Neuronal stem cell (in vitro differentiated cells): ENCODE data around the gene PITPNM3.

ENCODE experiments used
- DNase-seq: peaks from one replicate; pipeline ENCODE4 v3.0.0-alpha.2; 2013; ENCODE audit warnings: low spot score
- H2AFZ ChIP-seq: one replicate; pipeline ENCODE4 v1.6.1; 2013; ENCODE audit warnings: mild to moderate bottlenecking, low read length, inconsistent platforms
- H2AK5ac ChIP-seq: 2 replicates; pipeline ENCODE4 v1.6.1; 2013; ENCODE audit warnings: low read depth, mild to moderate bottlenecking, inconsistent platforms, low read length, moderate library complexity, mixed read lengths
- H2BK120ac ChIP-seq: 2 replicates; pipeline ENCODE4 v1.6.1; 2013; ENCODE audit warnings: low read depth, mild to moderate bottlenecking, inconsistent platforms, low read length, moderate library complexity, mixed read lengths
- H2BK12ac ChIP-seq: one replicate; pipeline ENCODE4 v1.6.1; 2013; ENCODE audit warnings: low read length, inconsistent platforms
- H2BK15ac ChIP-seq: 2 replicates; pipeline ENCODE4 v1.6.1; 2013; ENCODE audit warnings: mild to moderate bottlenecking, low read length, inconsistent platforms, mixed read lengths
- H2BK5ac ChIP-seq: one replicate; pipeline ENCODE4 v1.6.1; 2013; ENCODE audit warnings: inconsistent platforms, mild to moderate bottlenecking, low read length, moderate library complexity
- H3K14ac ChIP-seq: one replicate; pipeline ENCODE4 v1.6.1; 2013; ENCODE audit warnings: low read length, inconsistent platforms
- H3K18ac ChIP-seq: 2 replicates; pipeline ENCODE4 v1.6.1; 2013; ENCODE audit warnings: low read length, inconsistent platforms
- H3K23ac ChIP-seq: 2 replicates; pipeline ENCODE4 v1.6.1; 2013; ENCODE audit warnings: low read depth, mild to moderate bottlenecking, mixed read lengths, low read length, inconsistent platforms; ENCODE audit not compliant: poor library complexity
- H3K27ac ChIP-seq: replicated peaks from 3 replicates; pipeline ENCODE4 v1.5.1; 2013; ENCODE audit warnings: low read length, inconsistent platforms
- H3K27me3 ChIP-seq, 3 experiments: 2 replicates each; pipeline ENCODE4 v1.6.1; 2013; ENCODE audit warnings: low read length in 3 of 3, mild to moderate bottlenecking in 2 of 3, inconsistent platforms in 1 of 3, low read depth in 1 of 3, mixed read lengths in 1 of 3, moderate library complexity in 1 of 3; ENCODE audit not compliant: control insufficient read depth in 3 of 3, insufficient read depth in 3 of 3
- H3K36me3 ChIP-seq, 2 donors: replicated peaks in 1 of 2; 2 replicates each; pipeline ENCODE4 v1.6.1; 2013; ENCODE audit warnings: low read length in 2 of 2; ENCODE audit not compliant: control insufficient read depth in 2 of 2, insufficient read depth in 2 of 2
- H3K4ac ChIP-seq: 2 replicates; pipeline ENCODE4 v1.6.1; 2013; ENCODE audit warnings: inconsistent platforms, mild to moderate bottlenecking, low read length, moderate library complexity
- H3K4me1 ChIP-seq, 2 donors: 1 replicate in 1 of 2; 2 replicates in 1 of 2; pipeline ENCODE4 v1.6.1; 2013; ENCODE audit warnings: low read length in 2 of 2, low read depth in 1 of 2; ENCODE audit not compliant: control insufficient read depth in 2 of 2, insufficient read depth in 1 of 2
- H3K4me2 ChIP-seq: one replicate; pipeline ENCODE4 v1.6.1; 2013; ENCODE audit warnings: mild to moderate bottlenecking, low read length, inconsistent platforms; ENCODE audit not compliant: insufficient read depth, poor library complexity, severe bottlenecking
- H3K4me3 ChIP-seq, 2 donors: 2 replicates each; pipeline ENCODE4 v1.5.1; 2013; ENCODE audit warnings: low read length in 2 of 2, mild to moderate bottlenecking in 2 of 2, inconsistent platforms in 1 of 2, moderate library complexity in 1 of 2
- H3K79me1 ChIP-seq: one replicate; pipeline ENCODE4 v1.6.1; 2013; ENCODE audit warnings: low read depth, mild to moderate bottlenecking, inconsistent platforms, low read length, moderate library complexity
- H3K9ac ChIP-seq: one replicate; pipeline ENCODE4 v1.6.1; 2013; ENCODE audit warnings: mild to moderate bottlenecking, low read depth, low read length, inconsistent platforms; ENCODE audit not compliant: poor library complexity
- H3K9me3 ChIP-seq, 2 donors: replicated peaks in 1 of 2; 2 replicates each; pipeline versions ENCODE3 to v1.6.1; 2013; ENCODE audit warnings: low read length in 2 of 2, mild to moderate bottlenecking in 2 of 2, inconsistent platforms in 1 of 2, low read depth in 1 of 2, mixed read lengths in 1 of 2, moderate library complexity in 1 of 2; ENCODE audit not compliant: control insufficient read depth in 2 of 2, insufficient read depth in 1 of 2
- H4K8ac ChIP-seq: one replicate; pipeline ENCODE4 v1.6.1; 2013; ENCODE audit warnings: low read depth, mild to moderate bottlenecking, inconsistent platforms, low read length, moderate library complexity
- H4K91ac ChIP-seq: one replicate; pipeline ENCODE4 v1.6.1; 2013; ENCODE audit warnings: low read length, low read depth, mild to moderate bottlenecking, inconsistent platforms; ENCODE audit not compliant: poor library complexity
- WGBS, 2 donors: extraction: QIAGEN DNeasy Blood & Tissue Kit; methylation state at CpG; one replicate each; pipeline ENCODE4 v1.1.7; 2013; ENCODE audit warnings: missing lambda C conversion rate in 2 of 2, mixed read lengths in 1 of 2; ENCODE audit not compliant: insufficient read length in 2 of 2, insufficient replicate concordance in 1 of 2; ENCODE audit errors: extremely low coverage in 2 of 2; 5-methylcytosine and 5-hydroxymethylcytosine counted together

Gene PITPNM3

DNA sequence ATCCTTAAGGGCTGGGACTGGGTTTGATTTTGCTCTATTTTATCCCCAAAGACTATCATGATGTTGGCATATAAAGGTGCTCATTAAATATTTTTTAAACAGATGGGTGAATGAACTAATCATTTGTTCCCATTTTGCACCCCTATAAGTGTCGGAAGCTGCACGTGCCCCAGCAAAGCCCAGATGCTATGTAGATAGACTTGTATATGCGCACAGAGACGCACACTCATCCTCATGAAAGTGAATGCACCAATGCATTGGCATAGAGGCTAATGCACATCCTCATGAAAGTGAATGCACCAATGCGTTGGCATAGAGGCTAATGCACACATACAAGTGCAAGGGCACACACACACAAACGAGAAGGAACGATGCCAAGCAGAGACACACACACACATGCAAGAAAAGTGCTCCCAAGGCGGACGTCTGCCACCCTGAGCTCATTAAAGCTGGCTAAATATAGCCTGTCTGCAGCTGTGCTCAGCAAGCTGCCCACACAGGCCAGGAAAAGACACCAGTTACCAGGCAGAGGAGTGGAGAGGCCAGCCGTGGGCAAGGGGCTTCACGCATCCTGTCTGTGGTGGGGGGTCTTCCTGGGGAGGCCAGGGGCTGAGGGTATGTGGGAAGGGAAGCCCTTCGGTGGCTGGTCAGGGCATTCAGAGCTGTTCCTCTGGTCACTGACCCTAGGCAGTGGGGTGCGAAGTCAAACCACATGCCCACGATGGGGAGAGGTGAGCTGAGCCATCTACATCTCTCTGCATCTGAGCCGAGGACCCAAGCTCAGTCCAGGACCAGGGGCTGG is 59.5 kb downstream of the PITPNM3 start:
- H2BK15ac ChIP-seq = peak overlapping the region; percentile 62
- H3K14ac ChIP-seq = no peak overlapping the region
- no peak overlapping the region for H3K4ac ChIP-seq
- H3K4me3 ChIP-seq = no peak overlapping the region
- peak overlapping the region; percentile 75 for H2AFZ ChIP-seq
- H3K18ac ChIP-seq = peak overlapping the region; percentile 55
- H3K27me3 ChIP-seq = no peaks in the 10 kb centered on the region
- H3K36me3 ChIP-seq = no peaks in the 10 kb centered on the region
- DNase-seq = no peak
- H3K9ac ChIP-seq = peak overlapping the region; percentile 64
- H2BK5ac ChIP-seq = no peak overlapping the region
- no peak overlapping the region for H3K4me2 ChIP-seq
- H2BK120ac ChIP-seq = peak overlapping the region; percentile 2
- no CpG with 5 or more reads among the region's 15 CpGs for WGBS, 2 donors
- peaks cover 18 to 30% of the 10 kb centered on the region in 2 donors for H3K4me1 ChIP-seq
- H3K9me3 ChIP-seq = no peaks in the 10 kb centered on the region
- no peak overlapping the region for H3K27ac ChIP-seq
- H4K8ac ChIP-seq = no peak overlapping the region
- H4K91ac ChIP-seq = no peak overlapping the region
- H3K23ac ChIP-seq = no peak overlapping the region
- no peak overlapping the region for H2BK12ac ChIP-seq
- peaks cover 2% of the 10 kb centered on the region for H3K79me1 ChIP-seq
- H2AK5ac ChIP-seq = peak overlapping the region; percentile 10

DNA sequence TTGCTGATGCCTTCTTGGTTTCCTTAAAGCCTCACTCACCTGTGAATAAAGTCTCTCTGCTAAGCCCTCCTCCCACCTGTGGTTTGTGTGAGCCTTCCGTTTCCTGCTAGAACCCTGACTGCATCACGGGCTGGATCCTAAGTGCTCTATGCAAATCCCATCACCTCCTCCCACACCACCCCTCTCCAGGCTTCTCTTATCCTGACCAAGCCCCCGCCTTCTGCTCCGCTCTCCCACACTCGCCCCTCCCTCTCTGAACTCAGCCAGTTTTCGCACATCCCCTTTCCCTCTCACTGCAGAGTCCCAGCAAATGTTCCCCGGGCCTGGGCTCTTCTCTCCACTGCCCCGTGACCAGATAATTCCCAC is 60.3 kb downstream of the PITPNM3 start:
- Histone ChIP-seq H2BK5ac (no peak overlapping the region), H2AFZ (peak overlapping the region; percentile 75), H3K79me1 (peaks cover 2% of the 10 kb centered on the region), H3K23ac (no peak overlapping the region), H3K4me1 (peaks cover 21 to 34% of the 10 kb centered on the region in 2 donors), H2BK15ac (no peak overlapping the region), H2AK5ac (no peak overlapping the region), H3K4me2 (no peak overlapping the region), H4K8ac (no peak overlapping the region), H3K9me3 (no peaks in the 10 kb centered on the region), H2BK12ac (no peak overlapping the region), H3K4me3 (no peak overlapping the region), H3K4ac (no peak overlapping the region), H4K91ac (no peak overlapping the region), H3K18ac (no peak overlapping the region), H2BK120ac (no peak overlapping the region), H3K27me3 (no peaks in the 10 kb centered on the region), H3K36me3 (no peaks in the 10 kb centered on the region), H3K14ac (no peak overlapping the region), H3K27ac (no peak overlapping the region), H3K9ac (no peak overlapping the region)
- no CpG with 5 or more reads among the region's 8 CpGs for WGBS, 2 donors
- DNase-seq = no peak

GRCh38 chr17:6495450-6496115 is 60.8 kb downstream of the PITPNM3 start:
- Histone ChIP-seq H2AFZ (peak overlapping the region; percentile 75), H3K36me3 (no peaks in the 10 kb centered on the region), H3K79me1 (peaks cover 2% of the 10 kb centered on the region), H3K4me2 (peak overlapping the region; percentile 27), H3K9ac (no peak overlapping the region), H3K4me1 (peaks cover 21 to 35% of the 10 kb centered on the region in 2 donors), H4K8ac (no peak overlapping the region), H4K91ac (no peak overlapping the region), H2AK5ac (no peak overlapping the region), H2BK120ac (no peak overlapping the region), H3K4ac (no peak overlapping the region), H3K27me3 (no peaks in the 10 kb centered on the region), H3K14ac (no peak overlapping the region), H3K18ac (peak overlapping the region; percentile 67), H3K9me3 (no peaks in the 10 kb centered on the region), H3K23ac (no peak overlapping the region), H2BK5ac (no peak overlapping the region), H3K4me3 (no peak overlapping the region), H2BK12ac (no peak overlapping the region), H2BK15ac (no peak overlapping the region), H3K27ac (peak overlapping the region; percentile 33)
- no CpG with 5 or more reads among the region's 15 CpGs for WGBS, 2 donors
- DNase-seq = no peak

- Histone ChIP-seq H3K36me3 (no peaks in the 10 kb centered on the region), H2BK120ac (no peak overlapping the region), H3K4me3 (no peak overlapping the region), H3K27ac (no peak overlapping the region), H4K8ac (no peak overlapping the region), H4K91ac (peak overlapping the region; percentile 41), H3K4ac (no peak overlapping the region), H3K9me3 (no peaks in the 10 kb centered on the region), H3K79me1 (peaks cover 2% of the 10 kb centered on the region), H3K27me3 (no peaks in the 10 kb centered on the region), H3K4me1 (peaks cover 21 to 38% of the 10 kb centered on the region in 2 donors), H3K9ac (no peak overlapping the region), H3K4me2 (no peak overlapping the region), H3K23ac (no peak overlapping the region), H3K14ac (no peak overlapping the region), H2BK5ac (no peak overlapping the region), H3K18ac (no peak overlapping the region), H2AFZ (no peak overlapping the region), H2BK12ac (no peak overlapping the region), H2BK15ac (no peak overlapping the region), H2AK5ac (no peak overlapping the region)
- DNase-seq = no peak
- no CpG with 5 or more reads among the region's 5 CpGs for WGBS, 2 donors
These were observed 62.0 kb downstream of the PITPNM3 start for GRCh38 chr17:6494239-6494941.
